K562 (cell line): ENCODE measurements around the gene CD84. TPM values are rescaled to one million over a fixed set of nuclear protein-coding genes. Genes with fewer than 3 reads are reported as not detected.

Experiments used
- AFF4 ChIP-seq: sonication (generic); formaldehyde crosslinking; IDR thresholded peaks from 2 replicates; pipeline ENCODE4 v1.8.0; 2023; ENCODE audit warnings: mild to moderate bottlenecking, missing genetic modification reagents
- FOXJ3 ChIP-seq: sonication (generic); formaldehyde crosslinking; IDR thresholded peaks from 2 replicates; pipeline ENCODE4 v1.4.0; 2020; ENCODE audit warnings: mild to moderate bottlenecking, missing genetic modification reagents
- TFAM ChIP-seq: fragments of 250-450 bp; sonication (Bioruptor Pico); conservative IDR thresholded peaks from 2 replicates; pipeline ENCODE4 v1.5.0; 2021; ENCODE audit warnings: mild to moderate bottlenecking, moderate library complexity
- polyA plus RNA-seq, 8 experiments: library from polyadenylated mRNA; depleted of rRNA in 4 of 8; stranded (reverse) in 5 of 8; unstranded in 3 of 8; fragments of >200 nt; fragmentation: Nextera tagmentation in 2 of 8; fragmentation: Illumina TruSeq in 1 of 8; extraction: Ambion mirVana in 2 of 8; extraction: Trizol in 1 of 8; gene quantifications; 2 replicates each; pipeline versions ENCODE4 v1.2.1 to v1.2.3, GENCODE V29; 2011 to 2014; ENCODE audit warnings: inconsistent platforms in 1 of 8, missing spikeins in 1 of 8
- total RNA-seq, 7 experiments: library from RNA; depleted of rRNA in 6 of 7; stranded (reverse); fragments of >200 nt in 6 of 7; fragmentation: Illumina TruSeq in 2 of 7; extraction: Trizol in 2 of 7; gene quantifications; 2 replicates each; pipeline versions ENCODE4 v1.2.1 to v1.2.3, GENCODE V29; 2011 to 2021; ENCODE audit warnings: low replicate concordance in 1 of 7
- TF ChIP-seq, protein P1 (sequence below), 2 experiments: fragments of 450-650 bp in 1 of 2; sonication (generic) in 1 of 2; formaldehyde crosslinking in 1 of 2; IDR thresholded peaks; 2 replicates each; pipeline versions ENCODE4 v1.7.1 to v1.9.0; 2016 to 2022; ENCODE audit warnings: inconsistent platforms in 1 of 2, mild to moderate bottlenecking in 1 of 2, missing genetic modification reagents in 1 of 2

Gene CD84
- total and polyA plus RNA-seq, 9 of the 15 experiments (the other 6 are each of a cell fraction or from before 2014, with no cell fraction given), result 0.82 to 6.8 (median 2.0) TPM

- no peak for TF ChIP-seq AFF4 (CRISPR knock-in tag)
- TF ChIP-seq FOXJ3, result no peak
- TF ChIP-seq, protein P1, sequence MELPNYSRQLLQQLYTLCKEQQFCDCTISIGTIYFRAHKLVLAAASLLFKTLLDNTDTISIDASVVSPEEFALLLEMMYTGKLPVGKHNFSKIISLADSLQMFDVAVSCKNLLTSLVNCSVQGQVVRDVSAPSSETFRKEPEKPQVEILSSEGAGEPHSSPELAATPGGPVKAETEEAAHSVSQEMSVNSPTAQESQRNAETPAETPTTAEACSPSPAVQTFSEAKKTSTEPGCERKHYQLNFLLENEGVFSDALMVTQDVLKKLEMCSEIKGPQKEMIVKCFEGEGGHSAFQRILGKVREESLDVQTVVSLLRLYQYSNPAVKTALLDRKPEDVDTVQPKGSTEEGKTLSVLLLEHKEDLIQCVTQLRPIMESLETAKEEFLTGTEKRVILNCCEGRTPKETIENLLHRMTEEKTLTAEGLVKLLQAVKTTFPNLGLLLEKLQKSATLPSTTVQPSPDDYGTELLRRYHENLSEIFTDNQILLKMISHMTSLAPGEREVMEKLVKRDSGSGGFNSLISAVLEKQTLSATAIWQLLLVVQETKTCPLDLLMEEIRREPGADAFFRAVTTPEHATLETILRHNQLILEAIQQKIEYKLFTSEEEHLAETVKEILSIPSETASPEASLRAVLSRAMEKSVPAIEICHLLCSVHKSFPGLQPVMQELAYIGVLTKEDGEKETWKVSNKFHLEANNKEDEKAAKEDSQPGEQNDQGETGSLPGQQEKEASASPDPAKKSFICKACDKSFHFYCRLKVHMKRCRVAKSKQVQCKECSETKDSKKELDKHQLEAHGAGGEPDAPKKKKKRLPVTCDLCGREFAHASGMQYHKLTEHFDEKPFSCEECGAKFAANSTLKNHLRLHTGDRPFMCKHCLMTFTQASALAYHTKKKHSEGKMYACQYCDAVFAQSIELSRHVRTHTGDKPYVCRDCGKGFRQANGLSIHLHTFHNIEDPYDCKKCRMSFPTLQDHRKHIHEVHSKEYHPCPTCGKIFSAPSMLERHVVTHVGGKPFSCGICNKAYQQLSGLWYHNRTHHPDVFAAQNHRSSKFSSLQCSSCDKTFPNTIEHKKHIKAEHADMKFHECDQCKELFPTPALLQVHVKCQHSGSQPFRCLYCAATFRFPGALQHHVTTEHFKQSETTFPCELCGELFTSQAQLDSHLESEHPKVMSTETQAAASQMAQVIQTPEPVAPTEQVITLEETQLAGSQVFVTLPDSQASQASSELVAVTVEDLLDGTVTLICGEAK (IDR thresholded peaks at IDR 0.05), result no peak
- TF ChIP-seq, protein P1 (CRISPR knock-in tag; IDR thresholded peaks at IDR 0.05), result no peak
- no peak for TF ChIP-seq TFAM
- TF ChIP-seq, all 486 proteins: peak for 0
These were observed 9.5 kb downstream of the CD84 start (continued) for GRCh38 chr1:160569806-160570205.
